B cell (primary cell): Measurements from ENCODE around the gene ZNF335. TPM values are rescaled to one million over a fixed set of nuclear protein-coding genes. Genes with fewer than 3 reads are reported as not detected.

Source experiments
- ATAC-seq: fragments of 200-7000 bp; cut with Tn5 transposase; one replicate; pipeline ENCODE4 v1.10.0; 2021; ENCODE audit warnings: low read depth, mild to moderate bottlenecking, moderate number of reproducible peaks, moderate library complexity
- CTCF ChIA-PET: fragments of 350-600 bp; sonication (Branson Sonifier 250); formaldehyde crosslinking; loops from one replicate; lab custom pipeline; 2021; ENCODE audit warnings: antibody characterized with exemption, inconsistent platforms; lab: Charles Lee
- POLR2A ChIA-PET: fragments of 350-600 bp; sonication (Branson Sonifier 250); formaldehyde crosslinking; loops from one replicate; lab custom pipeline; 2021; ENCODE audit warnings: antibody characterized with exemption; lab: Charles Lee
- DNase-seq: peaks from one replicate; pipeline ENCODE4 v3.0.0; 2013
- H2AFZ ChIP-seq: 2 replicates; pipeline ENCODE4 v1.6.1; 2012; ENCODE audit warnings: mild to moderate bottlenecking, low read depth, low read length; ENCODE audit not compliant: insufficient read depth, poor library complexity, severe bottlenecking
- H3K27ac ChIP-seq, 2 donors: 1 replicate in 1 of 2; 2 replicates in 1 of 2; pipeline ENCODE4 v1.5.1; 2012 to 2013; ENCODE audit warnings: low read length in 2 of 2, mild to moderate bottlenecking in 2 of 2, moderate library complexity in 1 of 2
- H3K27me3 ChIP-seq, 4 experiments: fragments of 200-600 bp in 1 of 4; sonication (generic) in 1 of 4; replicated peaks in 1 of 4; 1 replicate in 2 of 4; 2 replicates in 2 of 4; pipeline versions ENCODE4 v1.6.1 to v1.7.0; 2013 to 2016; ENCODE audit warnings: low read length in 3 of 4, mild to moderate bottlenecking in 2 of 4, mixed read lengths in 1 of 4, moderate library complexity in 1 of 4; ENCODE audit not compliant: insufficient read depth in 4 of 4, control insufficient read depth in 3 of 4; ENCODE audit errors: control extremely low read depth in 1 of 4
- H3K36me3 ChIP-seq, 2 experiments: replicated peaks in 1 of 2; 1 replicate in 1 of 2; 2 replicates in 1 of 2; pipeline versions ENCODE4 v1.6.1 to v1.7.1; 2013; ENCODE audit warnings: low read length in 1 of 2; ENCODE audit not compliant: insufficient read depth in 2 of 2, control insufficient read depth in 1 of 2; ENCODE audit errors: control extremely low read depth in 1 of 2, extremely low read depth in 1 of 2
- H3K4me1 ChIP-seq, 2 donors: fragments of 200-600 bp in 1 of 2; sonication (generic) in 1 of 2; 1 replicate in 1 of 2; 2 replicates in 1 of 2; pipeline versions ENCODE4 v1.5.1 to v1.6.1; 2013 to 2017; ENCODE audit warnings: low read length in 2 of 2; ENCODE audit not compliant: control insufficient read depth in 2 of 2, insufficient read depth in 2 of 2
- H3K4me2 ChIP-seq: replicated peaks from 2 replicates; pipeline ENCODE3; 2012; ENCODE audit warnings: mild to moderate bottlenecking, low read depth, low read length; ENCODE audit not compliant: poor library complexity, severe bottlenecking
- H3K4me3 ChIP-seq, 5 experiments: fragments of 200-600 bp in 1 of 5; sonication (generic) in 1 of 5; 1 replicate in 3 of 5; 2 replicates in 2 of 5; pipeline versions ENCODE4 v1.5.1 to v1.7.0; 2011 to 2016; ENCODE audit warnings: low read length in 4 of 5, mild to moderate bottlenecking in 4 of 5, low read depth in 2 of 5, control low read depth in 1 of 5, moderate library complexity in 1 of 5; ENCODE audit not compliant: insufficient read depth in 1 of 5; ENCODE audit errors: control extremely low read depth in 1 of 5, extremely low read depth in 1 of 5
- H3K79me2 ChIP-seq: fragments of 200-600 bp; sonication (generic); one replicate; pipeline ENCODE4 v1.6.0; 2016; ENCODE audit warnings: low read length; ENCODE audit not compliant: control insufficient read depth, insufficient read depth
- H3K9ac ChIP-seq: fragments of 200-600 bp; sonication (generic); 2 replicates; pipeline ENCODE4 v1.6.1; 2017; ENCODE audit warnings: mild to moderate bottlenecking, low read length, moderate library complexity
- H3K9me3 ChIP-seq, 3 donors: one replicate each; pipeline versions ENCODE4 v1.6.1 to v1.7.1; 2013; ENCODE audit warnings: low read length in 2 of 3; ENCODE audit not compliant: control insufficient read depth in 2 of 3, insufficient read depth in 1 of 3; ENCODE audit errors: control extremely low read depth in 1 of 3
- H4K20me1 ChIP-seq: 2 replicates; pipeline ENCODE4 v1.6.0; 2012; ENCODE audit warnings: mild to moderate bottlenecking, low read length; ENCODE audit not compliant: insufficient read depth, control insufficient read depth, poor library complexity, severe bottlenecking
- H3K27ac Mint-ChIP-seq: one replicate; pipeline ENCODE4 v1.8.0; 2021; ENCODE audit warnings: mixed read lengths
- H3K27me3 Mint-ChIP-seq: one replicate; pipeline ENCODE4 v1.8.0; 2021; ENCODE audit warnings: mixed read lengths
- H3K4me1 Mint-ChIP-seq: one replicate; pipeline ENCODE4 v1.8.0; 2021; ENCODE audit warnings: mixed read lengths
- H3K4me3 Mint-ChIP-seq: one replicate; pipeline ENCODE4 v1.8.0; 2021; ENCODE audit warnings: mixed read lengths
- H3K9me3 Mint-ChIP-seq: one replicate; pipeline ENCODE4 v1.8.0; 2022; ENCODE audit warnings: mixed read lengths; ENCODE audit not compliant: insufficient read depth
- EZH2 ChIP-seq: IDR thresholded peaks from 2 replicates; pipeline ENCODE4 v1.6.1; 2012; ENCODE audit warnings: borderline replicate concordance, low read depth, mild to moderate bottlenecking, moderate library complexity, low read length; ENCODE audit not compliant: insufficient read depth, poor library complexity, severe bottlenecking
- WGBS: methylation state at CpG from one replicate; pipeline ENCODE4 v1.1.5; 2013; ENCODE audit warnings: missing lambda C conversion rate; ENCODE audit not compliant: insufficient coverage; 5-methylcytosine and 5-hydroxymethylcytosine counted together
- intact Hi-C: fragments of 100-400 bp; cut with micrococcal nuclease; formaldehyde crosslinking; loops from one replicate; pipeline ENCODE4 v1.10.0; 2022
- polyA plus RNA-seq: library from polyadenylated mRNA; depleted of rRNA; stranded (reverse); fragments of >200 nt; gene quantifications from 2 replicates; pipeline ENCODE4 v1.2.3, GENCODE V29; 2012
- total RNA-seq, 2 donors: library from RNA; stranded (reverse); fragments of 120-200 nt in 1 of 2; gene quantifications; 1 replicate in 1 of 2; 2 replicates in 1 of 2; pipeline versions ENCODE4 v1.2.3 to v1.2.4, GENCODE V29; 2013 to 2022
- TF ChIP-seq, protein P1 (sequence below): fragments of 200-600 bp; IDR thresholded peaks from one replicate; pipeline ENCODE4 v1.8.0; 2022; ENCODE audit warnings: antibody characterized with exemption, mild to moderate bottlenecking

Gene ZNF335
- total and polyA plus RNA-seq, 2 donors (not counting 1 experiment from before 2014, with no cell fraction given), result 62.3 to 62.7 TPM

- Mint-ChIP-seq H3K4me1 (peaks cover 20% of the 10 kb centered on the region), H3K9me3 (no peaks in the 10 kb centered on the region), H3K4me3 (peak overlapping the region; percentile 94), H3K27ac (no peak overlapping the region), H3K27me3 (peaks cover 12% of the 10 kb centered on the region)
- Histone ChIP-seq H3K4me1 (peaks cover 14 to 22% of the 10 kb centered on the region in 2 donors), H3K9ac (peak overlapping the region; percentile 69), H3K4me3 (peak overlapping the region in 2 of 5 experiments; percentile 37 to 65), H4K20me1 (no peaks in the 10 kb centered on the region), H3K36me3 (no peaks in the 10 kb centered on the region), H3K9me3 (peaks cover 0 to 11% (median 0%) of the 10 kb centered on the region in 3 donors), H3K27me3 (peaks cover 0 to 21% (median 9%) of the 10 kb centered on the region in 4 experiments), H3K27ac (no peak overlapping the region), H3K4me2 (peak overlapping the region; percentile 92), H2AFZ (peak overlapping the region; percentile 89), H3K79me2 (no peaks in the 10 kb centered on the region)
- intact Hi-C loops, result no loop called here
- no peak for DNase-seq
- POLR2A ChIA-PET, result interaction anchor here (3.8 kb wide), 1 partner anchor 22 kb away, joined by 21 read pairs; the partner anchor contains the start of gene PCIF1
- CTCF ChIA-PET, result no interaction called here
- no peak for ATAC-seq
- TF ChIP-seq, protein P1, sequence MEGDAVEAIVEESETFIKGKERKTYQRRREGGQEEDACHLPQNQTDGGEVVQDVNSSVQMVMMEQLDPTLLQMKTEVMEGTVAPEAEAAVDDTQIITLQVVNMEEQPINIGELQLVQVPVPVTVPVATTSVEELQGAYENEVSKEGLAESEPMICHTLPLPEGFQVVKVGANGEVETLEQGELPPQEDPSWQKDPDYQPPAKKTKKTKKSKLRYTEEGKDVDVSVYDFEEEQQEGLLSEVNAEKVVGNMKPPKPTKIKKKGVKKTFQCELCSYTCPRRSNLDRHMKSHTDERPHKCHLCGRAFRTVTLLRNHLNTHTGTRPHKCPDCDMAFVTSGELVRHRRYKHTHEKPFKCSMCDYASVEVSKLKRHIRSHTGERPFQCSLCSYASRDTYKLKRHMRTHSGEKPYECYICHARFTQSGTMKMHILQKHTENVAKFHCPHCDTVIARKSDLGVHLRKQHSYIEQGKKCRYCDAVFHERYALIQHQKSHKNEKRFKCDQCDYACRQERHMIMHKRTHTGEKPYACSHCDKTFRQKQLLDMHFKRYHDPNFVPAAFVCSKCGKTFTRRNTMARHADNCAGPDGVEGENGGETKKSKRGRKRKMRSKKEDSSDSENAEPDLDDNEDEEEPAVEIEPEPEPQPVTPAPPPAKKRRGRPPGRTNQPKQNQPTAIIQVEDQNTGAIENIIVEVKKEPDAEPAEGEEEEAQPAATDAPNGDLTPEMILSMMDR, result no peak
- TF ChIP-seq EZH2, result no peak
- 43% methylated on average over 2 of the region's 4 CpGs for WGBS
These were observed 59.7 kb downstream of the ZNF335 start for GRCh38 chr20:45912344-45912682.

DNA sequence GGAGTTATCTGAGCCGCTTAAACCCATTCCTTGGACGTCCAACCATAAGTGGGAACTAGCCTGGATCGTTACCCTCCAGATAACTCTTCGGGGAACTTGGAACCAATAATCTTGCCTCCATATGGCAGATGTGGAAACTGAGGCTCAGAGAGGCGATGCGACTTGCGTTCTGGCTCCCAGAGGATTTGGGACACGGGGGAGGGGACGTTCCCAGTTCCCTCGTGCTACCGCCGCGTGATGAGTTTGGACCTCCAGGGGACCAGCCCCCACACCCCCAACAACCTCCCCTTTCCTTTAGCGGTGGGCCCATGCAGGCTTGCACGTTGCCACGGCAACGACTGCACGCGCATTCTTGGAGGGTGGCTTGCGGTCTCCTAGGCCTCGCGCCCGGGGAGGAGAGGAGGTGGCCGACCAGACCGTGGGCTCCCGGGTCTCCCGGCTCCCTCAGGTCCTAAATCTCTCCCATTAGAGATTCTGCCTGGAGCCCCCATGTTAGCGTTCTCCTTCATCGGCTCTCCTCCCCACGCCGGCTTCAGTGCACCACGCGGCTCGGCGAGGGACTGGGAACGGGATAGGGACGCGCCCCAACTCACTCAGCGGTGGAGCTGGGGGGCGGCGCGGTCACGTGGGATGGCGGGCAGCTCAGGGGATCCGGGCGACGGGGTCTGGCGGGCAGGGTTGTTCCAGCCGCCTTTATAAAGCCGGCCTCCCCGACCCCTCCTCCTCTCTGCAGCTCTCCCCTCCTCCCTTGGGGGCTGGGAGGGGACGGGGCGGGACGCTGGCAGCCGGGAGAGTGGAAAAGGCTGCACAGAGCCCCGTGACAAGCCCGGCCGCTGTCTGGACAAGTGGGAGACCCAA is 60.3 kb downstream of the ZNF335 start, which contains the start of gene PLTP:
Gene PLTP (minus strand): TSS at position 670 of the 858 bp plus-strand sequence. CDS start 703 bp downstream, outside the sequence.
- Histone ChIP-seq H3K9ac (peak within 1 kb of the TSS; percentile 69), H3K4me3 (peak within 1 kb of the TSS in 4 of 5 experiments; percentile 37 to 65 (median 60)), H2AFZ (peak within 1 kb of the TSS; percentile 89), H3K4me2 (peak within 1 kb of the TSS; percentile 92), H3K4me1 (peaks cover 14 to 22% of the 10 kb centered on the region in 2 donors), H4K20me1 (no peaks in the 10 kb centered on the region), H3K79me2 (no peaks in the 10 kb centered on the region), H3K27ac (no peak within 1 kb of the TSS), H3K27me3 (peaks cover 0 to 19% (median 9%) of the 10 kb centered on the region in 4 experiments), H3K36me3 (no peaks in the 10 kb centered on the region), H3K9me3 (peaks cover 0 to 11% (median 0%) of the 10 kb centered on the region in 3 donors)
- Mint-ChIP-seq H3K27ac (peak within 1 kb of the TSS; percentile 83), H3K4me3 (peak within 1 kb of the TSS; percentile 94), H3K9me3 (no peaks in the 10 kb centered on the region), H3K4me1 (peaks cover 20% of the 10 kb centered on the region), H3K27me3 (peaks cover 12% of the 10 kb centered on the region)
- 3% methylated on average over 46 of the region's 58 CpGs for WGBS
- TF ChIP-seq, protein P1, result no peak
- TF ChIP-seq EZH2, result no peak
- intact Hi-C loops, result loop anchor here (1.0 kb wide), 5 partner anchors 20 to 61 kb away; partner anchors contain the start of genes ACOT8, CTSA, NEURL2 and PCIF1
- ATAC-seq (no peak), DNase-seq (peak; percentile 69)
- ChIA-PET POLR2A (interaction anchor here (0.9 to 3.8 kb wide), 4 partner anchors 22 to 60 kb away, joined by 3 to 21 read pairs (median 4); partner anchors contain the start of genes PCIF1 and ZNF335), CTCF (no interaction called here)
